Stimulated activated CD4-positive, alpha-beta T cell treated with anti-CD3 and anti-CD28 coated beads, TNF-alpha, amount 100 ng/mL, for 4 hours (primary cell): ENCODE data around the gene PLEKHF1.
"Not testable (repeated sequence)": the region's sequence is repeated elsewhere in the genome, so short reads cannot be mapped to it uniquely, and the experiment has no call there.

Experiments used
- DNase-seq, 3 experiments: peaks; one replicate each; pipeline ENCODE4 v3.0.0-alpha.2; 2020; ENCODE audit warnings: low read depth in 3 of 3

The PLEKHF1 gene

DNA sequence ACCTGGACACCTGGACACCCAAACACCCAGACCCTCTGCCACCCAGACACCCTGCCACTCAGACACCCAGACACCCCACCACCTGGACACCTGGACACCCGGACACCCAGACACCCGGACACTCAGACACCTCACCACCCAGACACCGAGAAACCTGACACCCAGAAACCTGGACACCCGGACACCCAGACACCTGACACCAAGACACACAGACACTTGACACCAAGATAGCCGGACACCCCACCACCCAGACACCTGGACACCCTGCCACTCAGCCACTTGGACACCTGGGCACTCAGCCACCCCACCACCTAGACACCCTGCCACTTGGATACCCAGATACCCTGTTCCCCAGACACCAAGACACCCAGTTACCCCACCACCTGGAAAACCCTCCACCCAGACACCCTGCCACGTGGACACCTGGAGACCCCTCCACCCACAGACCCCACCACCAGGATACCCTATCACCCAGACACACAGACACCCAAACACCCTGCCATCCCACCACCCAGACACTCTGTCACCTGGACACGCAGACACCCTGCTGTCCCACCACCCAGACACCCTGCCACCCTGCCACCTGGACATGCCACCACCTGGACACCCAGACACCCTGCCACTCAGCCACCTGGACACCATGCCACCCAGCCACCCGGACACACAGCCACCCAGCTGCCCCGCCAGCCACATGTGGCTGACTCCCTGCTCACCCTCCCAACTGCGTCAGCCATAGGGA is 32.4 kb downstream of the PLEKHF1 start:
- DNase-seq = no peak

DNA sequence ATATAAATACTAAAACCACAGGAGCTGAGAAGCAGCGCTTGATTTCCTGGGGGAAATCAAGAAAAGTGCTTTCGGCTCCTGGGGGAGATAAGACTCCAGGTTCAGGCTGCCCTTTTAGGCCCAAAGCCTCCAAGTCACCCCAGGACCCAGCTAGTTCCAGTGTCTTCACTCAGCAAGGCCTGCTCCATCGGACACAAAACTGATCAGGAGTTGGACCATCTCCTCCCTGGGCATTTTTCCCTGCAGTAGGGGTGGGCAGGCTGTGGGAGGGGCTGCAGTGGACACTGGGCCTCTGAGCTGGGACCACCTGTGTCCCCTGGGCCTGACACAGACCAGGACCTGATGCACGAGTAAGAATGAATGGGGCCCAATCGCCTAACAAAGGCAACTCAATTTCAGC is 34.6 kb downstream of the PLEKHF1 start:
- DNase-seq = no peak

DNA sequence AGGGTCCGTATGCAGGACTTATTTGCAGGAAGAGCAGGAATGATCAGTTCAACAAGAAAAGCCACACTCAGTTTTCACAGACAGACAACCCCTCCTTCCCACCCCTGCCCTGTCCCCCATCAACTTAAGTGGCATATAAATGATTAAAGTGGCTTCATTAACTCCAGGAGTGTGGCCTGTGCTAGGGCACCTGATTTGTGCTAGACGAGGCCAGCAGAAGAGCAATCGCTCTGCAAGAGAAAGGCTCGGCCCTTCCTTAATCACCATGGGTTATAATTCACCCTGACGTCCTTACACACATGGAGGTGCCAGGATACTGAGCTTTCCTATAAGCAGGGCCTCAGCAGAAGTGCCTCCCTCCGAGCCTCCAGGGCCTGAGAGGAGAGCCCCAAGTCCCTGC is 35.2 kb downstream of the PLEKHF1 start:
- no peak for DNase-seq

DNA sequence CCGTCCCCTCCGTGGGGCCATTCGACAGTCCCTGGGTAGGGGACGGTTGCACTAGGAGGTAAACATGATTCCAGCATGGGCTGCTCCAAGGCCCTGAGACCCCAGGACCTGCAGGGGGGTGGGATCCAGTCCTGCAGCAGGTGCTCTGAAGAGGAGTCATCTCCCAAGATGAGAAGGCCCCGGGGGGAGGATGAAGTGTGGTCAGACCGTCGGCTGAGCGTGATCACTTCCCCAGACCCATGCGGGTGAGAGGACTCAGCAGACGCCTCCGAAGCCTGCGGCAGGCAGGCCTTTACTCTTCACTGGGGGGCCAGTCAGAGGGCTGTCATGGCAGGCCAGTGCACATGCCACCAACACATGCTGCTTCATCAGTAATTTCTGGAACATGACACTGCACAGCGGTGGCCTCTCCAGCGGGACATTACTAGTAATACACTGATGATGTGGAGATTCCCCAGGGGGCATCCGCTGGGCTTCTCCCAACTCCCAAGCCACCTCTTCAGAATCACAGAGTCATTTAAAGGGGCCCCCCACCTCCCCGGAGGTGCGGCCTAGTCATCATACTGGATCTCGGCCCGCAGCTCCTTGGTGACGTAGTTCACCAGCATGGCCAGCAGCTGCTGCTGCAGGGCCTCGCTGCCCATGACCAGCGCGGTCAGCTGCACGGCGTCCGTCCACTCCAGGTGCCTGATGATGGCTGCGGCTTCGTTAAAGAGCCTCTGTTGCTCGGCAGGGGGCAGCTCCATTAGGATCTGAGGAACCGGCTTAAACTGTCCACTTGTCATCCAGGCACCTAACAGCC is 37.1 kb downstream of the PLEKHF1 start:
- no peak for DNase-seq

DNA sequence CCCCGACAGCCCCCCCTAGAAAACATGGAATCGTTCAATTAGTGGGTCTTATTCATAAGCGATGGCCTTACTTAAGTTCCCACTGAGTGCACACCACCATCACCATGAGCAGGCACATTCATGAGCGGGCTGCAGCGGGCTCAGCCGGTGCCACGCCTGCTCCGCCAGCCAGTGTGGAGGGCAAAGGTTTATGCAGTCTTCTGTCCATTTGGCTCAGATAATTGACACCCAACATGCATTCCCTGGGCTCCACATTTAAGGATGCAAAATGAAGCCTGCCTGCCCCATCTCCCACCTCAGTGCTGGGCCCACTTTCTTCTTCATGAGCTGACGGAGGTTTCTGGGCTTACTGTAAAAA is 37.7 kb downstream of the PLEKHF1 start:
- no peak for DNase-seq

DNA sequence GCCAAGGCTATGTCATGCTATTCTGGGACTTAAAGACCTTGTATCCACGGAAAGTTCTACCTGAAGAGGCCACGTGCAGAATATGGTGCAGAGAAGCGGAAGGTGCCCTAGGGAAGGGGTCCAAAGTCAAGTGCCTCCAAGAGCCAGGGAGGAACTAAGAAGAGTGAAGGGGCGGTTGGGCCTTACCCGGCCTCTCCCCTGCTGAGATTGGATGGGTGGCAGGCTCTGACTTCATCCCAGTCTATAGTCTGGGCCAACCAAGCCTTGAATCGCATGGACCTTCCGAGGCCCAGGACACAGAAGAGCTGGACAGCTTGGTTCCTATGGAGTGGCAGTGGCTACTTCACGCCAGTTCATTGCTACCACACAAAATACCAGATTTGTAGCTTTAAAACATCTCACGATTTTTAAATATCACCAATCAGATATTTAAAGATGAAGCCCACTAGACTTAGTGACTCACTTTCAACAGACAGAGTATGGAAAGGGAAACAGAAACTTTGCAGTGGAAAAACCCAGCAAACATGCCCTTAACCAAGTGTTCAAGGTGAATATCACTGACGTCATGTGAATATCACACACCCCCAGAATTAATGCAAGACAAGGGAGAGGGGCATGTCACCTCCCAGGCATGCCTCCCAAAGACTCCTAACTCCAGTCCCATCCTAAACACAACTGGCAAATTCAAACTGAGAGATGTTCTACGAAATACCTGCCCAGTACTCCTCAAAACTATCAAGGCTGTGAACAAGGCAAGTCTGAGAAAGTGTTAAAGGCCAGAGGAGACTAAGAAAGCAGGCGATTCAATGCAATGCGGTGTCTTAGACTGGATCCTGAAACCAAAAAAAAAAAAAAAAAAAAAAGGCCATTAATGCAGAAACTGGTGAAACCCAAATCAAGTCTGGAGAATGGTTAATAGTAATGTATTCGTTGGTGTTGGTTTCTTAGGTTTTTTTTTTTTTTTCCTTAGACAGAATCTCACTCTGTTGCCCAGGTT is 39.6 kb downstream of the PLEKHF1 start:
- no peak for DNase-seq

DNA sequence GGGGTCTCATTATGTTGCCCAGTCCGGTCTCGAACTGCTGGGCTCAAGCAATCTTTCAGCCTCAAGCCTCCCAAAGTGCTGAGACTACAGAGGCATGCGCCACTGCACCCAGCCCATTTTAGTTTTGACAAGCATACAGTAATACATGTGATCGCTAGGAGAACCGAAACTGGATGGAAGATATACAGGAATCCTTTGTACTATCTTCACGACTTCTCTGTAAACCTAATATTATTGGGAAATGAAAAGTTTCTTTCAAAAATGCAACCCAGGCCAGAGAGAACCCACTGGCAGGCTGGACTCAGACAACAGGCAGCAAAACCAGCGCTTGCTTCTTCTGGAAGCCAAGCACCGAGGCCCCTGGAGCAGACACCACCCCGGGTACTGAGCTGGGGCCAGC is 40.4 kb downstream of the PLEKHF1 start:
- no peak for DNase-seq

DNA sequence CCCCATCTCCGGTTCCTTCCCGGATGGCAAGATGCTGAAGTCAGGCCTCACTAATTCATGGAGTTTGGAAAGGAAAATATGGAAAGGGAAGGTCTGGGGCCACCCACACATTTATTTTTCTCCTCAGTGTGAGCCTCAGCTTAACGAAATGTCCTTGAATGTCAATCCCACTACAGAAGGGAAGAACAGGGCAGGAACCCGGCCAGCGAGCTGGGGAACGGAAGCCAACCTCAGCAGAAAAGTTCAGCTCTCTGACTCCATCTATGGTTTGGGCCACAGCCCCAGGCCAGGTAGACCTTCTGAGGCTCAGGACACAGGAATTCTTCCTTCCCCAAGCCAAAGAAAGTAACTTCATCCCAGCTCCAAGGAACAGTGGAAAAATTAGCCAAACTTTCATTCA is 41.4 kb downstream of the PLEKHF1 start:
- no peak for DNase-seq

DNA sequence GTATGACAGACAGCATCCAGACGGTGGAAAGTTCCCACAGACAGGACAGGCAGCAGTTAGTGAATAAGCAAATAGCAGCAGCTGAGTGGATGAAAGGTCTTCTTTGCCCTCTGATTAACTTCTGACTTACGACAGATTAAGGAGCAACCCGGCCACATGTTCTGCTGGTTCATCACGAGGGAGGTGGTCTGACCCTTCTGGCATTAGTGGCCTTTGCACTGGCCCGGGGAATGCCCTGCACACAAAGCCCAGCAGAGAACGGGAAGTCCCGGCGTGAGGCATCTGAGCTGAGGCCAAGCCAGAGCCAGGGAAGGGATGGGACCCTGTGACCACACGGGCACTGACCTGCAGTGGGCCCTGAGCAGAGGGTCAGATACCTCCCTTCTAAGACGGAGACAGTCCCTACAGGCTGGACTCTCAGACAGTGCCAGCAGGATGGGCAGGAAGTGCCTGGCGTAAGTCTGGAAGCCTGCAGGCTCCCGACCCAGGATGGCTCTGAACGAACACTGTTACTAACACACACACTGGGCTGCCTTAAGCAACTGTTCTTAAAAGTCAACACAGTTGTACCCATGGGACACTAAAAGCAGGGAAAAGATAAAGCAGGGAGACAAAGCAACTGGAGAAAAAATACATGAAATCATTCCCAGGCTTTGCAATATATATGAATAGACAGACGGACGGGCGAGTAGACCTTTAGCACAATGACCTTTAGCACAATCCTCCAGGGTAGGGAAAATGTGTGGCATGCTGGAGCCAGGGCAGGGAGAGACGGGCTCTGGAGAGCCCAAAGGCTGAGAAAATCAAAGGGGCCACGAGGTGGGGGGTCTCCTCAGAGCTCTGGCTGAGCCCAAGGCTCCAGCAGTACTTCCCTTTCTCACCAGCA is 43.5 kb downstream of the PLEKHF1 start:
- DNase-seq = no peak

DNA sequence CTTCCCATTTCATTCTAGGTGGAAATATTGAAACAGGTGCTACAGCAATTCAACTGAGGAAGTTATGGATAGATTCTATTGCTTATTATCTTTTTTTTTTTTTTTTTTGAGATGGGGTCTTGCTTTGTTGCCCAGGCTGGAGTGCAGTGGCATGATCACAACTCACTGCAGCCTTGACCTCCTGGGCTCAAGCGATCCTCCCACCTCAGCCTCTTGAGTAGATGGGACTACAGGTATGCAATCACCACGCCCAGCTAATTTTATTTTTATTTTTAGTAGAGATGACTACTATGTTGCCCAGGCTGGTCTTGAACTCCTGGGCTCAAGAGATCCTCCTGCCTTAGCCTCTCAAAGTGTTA is 44.2 kb downstream of the PLEKHF1 start:
- DNase-seq = not testable (repeated sequence)

DNA sequence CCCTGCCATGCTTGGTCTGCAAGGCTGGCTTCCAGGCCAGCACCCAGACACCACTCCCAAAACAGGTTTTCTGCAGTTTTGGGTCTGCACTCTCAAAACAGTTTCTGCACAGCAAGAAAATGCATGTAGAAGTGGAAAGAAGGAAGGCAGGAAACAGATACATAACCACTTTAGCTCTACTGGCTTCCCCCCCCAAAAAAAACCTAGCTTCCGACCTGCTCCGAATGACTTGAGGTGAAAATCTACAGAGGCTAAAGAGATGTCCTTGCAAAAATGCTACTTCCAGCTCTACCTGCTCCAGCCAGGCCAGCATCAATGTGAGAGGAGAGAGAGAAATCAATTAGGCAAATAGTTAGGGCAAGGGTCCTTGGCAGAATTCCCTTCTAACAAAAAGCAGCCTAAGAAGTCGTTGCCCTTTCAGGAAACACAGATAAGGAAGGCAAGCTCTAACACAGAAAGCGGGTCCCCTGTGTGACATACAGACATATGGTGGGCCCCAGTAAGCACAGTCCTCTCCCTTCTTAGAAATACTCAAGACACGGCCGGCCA is 46.4 kb downstream of the PLEKHF1 start:
- no peak for DNase-seq

DNA sequence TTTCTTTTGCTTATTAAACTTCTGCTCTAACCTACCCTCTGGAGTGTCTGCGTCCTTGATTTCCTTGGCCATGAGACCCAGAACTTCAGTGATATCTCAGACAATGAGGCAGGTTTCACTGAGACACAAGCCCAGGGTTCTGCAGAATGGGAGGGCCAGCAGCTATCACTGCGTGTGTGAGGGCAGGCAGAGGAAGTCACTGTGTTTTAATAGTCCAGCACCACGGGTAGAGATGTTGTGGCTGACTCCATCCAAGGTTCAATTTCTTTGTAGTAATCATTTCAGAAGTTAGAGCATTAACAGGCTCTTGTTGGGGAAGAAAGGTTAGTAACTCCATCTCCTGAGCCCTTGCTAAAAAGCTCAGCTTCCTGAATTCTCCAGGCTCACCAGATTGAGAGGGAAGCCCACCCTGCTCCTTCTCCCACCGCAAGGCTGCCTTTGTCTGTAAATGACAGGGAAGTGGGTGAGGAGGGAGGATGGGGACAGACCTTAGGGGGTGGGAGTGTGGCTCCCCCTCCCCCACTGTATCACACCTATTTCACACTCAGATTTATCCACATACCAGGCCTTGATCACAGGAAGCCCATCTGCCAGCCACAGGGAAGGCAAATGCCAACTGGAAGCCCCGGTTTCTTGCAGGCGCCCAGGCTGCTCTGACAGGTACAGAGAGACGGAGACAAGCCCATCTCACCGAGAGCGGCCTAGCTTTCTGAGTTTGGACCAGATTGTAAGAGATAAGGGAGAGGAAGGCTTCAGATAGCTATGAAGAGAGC is 47.7 kb downstream of the PLEKHF1 start:
- DNase-seq = no peak

DNA sequence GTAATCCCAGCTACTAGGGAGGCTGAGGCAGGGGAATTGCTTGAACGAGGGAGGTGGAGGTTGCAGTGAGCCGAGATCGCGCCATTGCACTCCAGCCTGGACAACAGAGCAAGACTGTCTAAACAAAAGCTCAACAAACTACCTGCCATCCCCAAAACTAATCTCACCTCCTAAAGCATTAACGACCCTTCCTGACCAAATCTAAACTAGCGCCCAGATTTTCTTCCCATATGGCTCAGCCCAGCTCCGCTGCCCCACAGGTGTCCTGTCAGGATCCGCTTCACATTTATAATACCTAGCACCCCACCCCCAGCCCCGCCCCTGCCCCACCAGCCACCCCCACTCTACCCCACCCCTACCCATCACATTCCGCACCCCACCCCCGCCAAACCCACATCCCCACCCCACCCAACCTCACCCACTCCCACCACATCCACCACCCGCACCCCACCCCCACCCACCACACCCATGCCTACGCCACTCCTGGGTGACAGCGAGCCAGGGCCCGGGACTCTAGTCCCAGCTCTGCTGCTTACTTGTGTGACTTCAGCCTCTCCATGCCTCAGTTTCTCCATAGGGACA is 49.2 kb downstream of the PLEKHF1 start:
- peak in 1 of 3 experiments; percentile 36 for DNase-seq

DNA sequence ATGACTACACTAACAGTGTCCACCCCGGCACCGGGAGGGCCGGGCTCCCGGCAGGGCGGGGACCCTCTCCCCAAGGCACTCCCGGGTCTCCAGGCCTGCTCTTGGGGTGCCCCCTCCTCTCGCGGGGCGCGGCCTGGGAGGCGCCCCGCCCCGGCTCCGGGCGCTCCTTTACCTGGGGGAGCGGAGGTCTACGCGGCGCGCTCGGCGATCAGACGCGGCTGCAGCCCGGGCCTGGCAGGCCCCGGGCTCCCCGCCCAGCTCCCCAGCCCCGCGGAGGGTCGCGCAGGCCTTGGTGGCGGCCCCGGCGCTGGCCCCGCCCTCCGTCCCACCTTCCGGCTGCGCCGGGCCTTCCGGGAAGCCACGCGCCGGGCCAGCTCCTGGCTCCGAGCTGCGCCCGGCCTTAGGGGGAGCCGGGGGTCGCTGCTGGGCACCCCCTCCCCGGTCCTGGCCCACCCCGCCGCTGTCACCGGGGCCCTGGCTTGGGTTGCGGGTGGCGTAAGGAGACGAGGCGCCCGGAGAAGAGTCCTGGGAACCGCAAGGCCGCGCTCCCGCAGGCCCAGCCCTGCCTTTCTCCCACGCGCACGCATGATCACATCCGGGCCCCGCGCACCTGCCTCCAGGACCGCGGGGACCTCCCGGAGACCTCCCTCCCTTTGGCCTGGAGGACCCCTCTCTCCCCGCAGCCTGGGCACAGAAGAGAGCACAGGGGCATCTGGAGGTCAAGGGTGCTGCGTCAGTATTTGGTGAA is 49.9 kb downstream of the PLEKHF1 start, which contains the start of gene C19orf12:
Gene C19orf12, minus strand, starts transcription at position 309 of the 748 bp plus-strand sequence. CDS start 6,848 bp downstream, outside the sequence.
- DNase-seq = peak; percentile 37 to 57 (median 41)

DNA sequence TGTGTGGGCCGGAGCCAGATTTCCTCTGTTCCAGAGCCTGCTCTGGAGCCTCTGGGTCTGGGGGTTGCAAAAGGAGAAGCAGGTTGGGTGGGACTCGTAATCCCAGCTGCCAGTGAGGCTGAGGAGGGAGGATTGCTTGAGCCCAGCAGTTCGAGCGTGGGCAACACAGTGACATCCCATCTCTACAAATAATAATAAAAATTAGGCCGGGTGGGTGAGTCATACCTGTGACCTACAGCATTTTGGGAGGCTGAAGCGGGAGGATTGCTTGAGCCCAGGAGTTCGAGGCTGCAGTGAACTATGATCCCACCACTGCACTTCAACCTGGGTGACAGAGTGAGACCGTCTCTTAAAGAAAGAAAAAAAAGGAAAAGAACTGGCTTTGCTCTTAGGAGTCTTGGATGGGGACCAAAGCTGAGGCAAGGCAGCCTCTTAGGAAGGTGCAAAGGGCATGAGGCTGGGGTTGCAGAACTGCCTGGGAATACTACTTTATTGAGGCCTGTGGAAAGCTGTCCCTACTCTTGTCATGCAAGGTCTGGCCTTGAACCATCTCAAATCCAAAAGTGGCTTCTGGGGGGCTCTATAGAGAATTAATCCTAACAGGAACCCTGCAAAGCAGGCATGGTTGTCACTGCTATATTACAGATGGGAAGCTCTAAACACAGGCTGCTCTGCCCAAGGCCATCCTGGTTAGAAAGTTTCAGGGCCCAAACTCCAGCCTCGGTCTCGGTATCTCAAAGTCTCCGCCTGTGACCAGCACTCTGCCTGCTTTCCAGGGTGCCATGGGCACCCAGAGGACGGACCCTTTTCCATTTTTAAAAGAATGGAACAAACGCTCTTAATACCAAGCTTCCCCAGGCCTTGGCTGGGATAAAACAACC is 50.7 kb downstream of the PLEKHF1 start:
- DNase-seq = no peak

DNA sequence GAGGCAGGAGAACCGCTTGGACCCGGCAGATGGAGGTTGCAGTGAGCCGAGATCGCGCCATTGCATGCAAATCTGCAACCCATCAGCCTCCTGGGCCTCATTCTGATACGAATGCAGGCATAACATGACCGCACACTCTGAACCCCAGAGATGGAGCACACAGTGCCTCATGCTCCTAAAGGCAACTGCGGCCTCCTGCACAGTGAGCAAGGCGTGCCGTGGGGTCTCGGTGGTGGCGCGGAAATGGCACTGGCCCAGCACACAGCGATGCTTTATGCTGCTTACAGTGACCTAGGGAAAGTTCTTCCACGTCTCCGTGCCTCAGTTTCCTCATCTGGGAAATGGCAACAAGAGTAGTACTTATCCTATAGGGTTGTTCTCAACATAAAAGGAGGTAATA is 51.8 kb downstream of the PLEKHF1 start:
- no peak for DNase-seq

DNA sequence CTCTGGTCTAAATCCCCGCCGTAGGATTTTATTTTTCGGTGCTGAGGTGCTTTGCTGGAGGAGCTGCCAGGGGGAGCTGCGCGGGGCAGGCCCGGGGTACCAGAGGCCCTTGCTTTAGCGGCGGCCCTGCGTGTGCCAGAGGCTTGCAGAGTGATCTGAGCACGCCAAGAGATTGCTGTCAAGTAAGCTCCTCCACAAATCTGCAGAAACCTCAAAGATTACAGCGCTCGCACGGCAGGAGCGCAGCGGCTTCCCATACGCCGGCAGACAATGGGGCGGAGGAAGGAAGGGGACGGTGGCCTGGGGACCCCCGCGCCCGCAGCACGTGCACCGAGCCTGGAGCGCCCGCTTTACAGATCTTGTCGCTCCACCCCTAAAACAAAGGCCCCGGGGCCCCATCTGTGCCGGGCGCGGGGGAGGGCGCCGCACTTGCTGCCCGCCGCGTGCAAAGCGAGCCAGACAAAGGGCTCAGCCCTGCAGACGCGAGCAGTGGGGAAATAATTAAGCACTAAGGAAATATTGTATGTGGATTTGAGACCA is 58.9 kb downstream of the PLEKHF1 start:
- DNase-seq = peak in 1 of 3 experiments; percentile 16

DNA sequence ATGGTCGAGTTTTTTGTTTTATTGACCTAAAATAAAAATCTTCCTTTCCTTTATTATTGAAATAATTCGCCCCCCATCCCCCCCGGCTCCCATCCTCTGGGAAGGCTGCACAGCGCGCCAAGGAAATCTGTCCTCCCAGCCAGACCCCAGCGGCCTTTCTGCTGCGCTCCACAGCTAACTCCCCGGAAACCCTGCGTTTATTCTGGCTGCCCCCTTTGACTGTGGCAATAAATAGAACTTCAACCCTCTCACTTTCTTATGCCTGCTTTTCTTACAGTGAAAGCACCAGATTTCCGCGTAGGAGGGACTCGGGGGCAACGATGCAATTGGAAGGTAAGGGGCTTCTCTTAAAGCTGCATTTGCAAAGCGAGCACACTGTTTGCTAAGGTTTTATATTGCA is 59.5 kb downstream of the PLEKHF1 start:
- DNase-seq = no peak
